Measurements from ENCODE around the gene ARMH3. TPM values are rescaled to one million over a fixed set of nuclear protein-coding genes. Genes with fewer than 3 reads are reported as not detected.

Gene ARMH3
- total and polyA plus RNA-seq, 7 experiments from 2014 or later: 19.7 to 34.0 (median 27.6) TPM

DNA sequence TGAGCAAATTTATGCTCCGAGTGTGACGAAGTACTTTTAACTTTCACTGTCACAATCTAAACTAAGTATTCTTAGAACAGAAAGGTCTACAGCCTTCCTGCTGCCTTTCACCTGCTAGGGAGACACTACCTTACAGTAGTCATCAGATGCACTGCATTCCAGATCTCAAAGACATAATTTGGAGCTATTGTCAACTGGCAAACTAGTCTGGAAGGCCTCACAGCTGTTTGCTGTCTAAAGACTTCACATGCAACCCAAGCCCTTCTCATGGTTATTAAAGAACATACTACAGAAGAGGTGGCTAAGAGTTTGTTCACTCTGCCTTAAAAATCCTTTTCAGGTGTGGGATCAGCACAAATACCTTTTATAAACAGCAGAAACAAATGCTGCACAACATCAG, 120.5 kb downstream of the ARMH3 start:
- Mint-ChIP-seq H3K36me3 (peaks cover 10 to 38% (median 24%) of the 10 kb centered on the region in 5 donors), H3K9me3 (peaks cover 0 to 1% (median 0%) of the 10 kb centered on the region in 11 donors), H3K4me1 (peaks cover 0 to 19% (median 9%) of the 10 kb centered on the region in 7 donors), H3K4me3 (no peak overlapping the region), H3K27me3 (no peaks in the 10 kb centered on the region), H3K27ac (no peak overlapping the region)
- no peak for ATAC-seq
- Histone ChIP-seq H3K27ac (ENCODE audit: low read depth, low read length) (no peak overlapping the region), H3K4me3 (ENCODE audit: low read length) (no peak overlapping the region), H3K9me3 (ENCODE audit: control insufficient read depth in 2 of 3, low read length in 3 of 3) (no peaks in the 10 kb centered on the region), H3K36me3 (ENCODE audit: control insufficient read depth in 2 of 3, insufficient read depth in 3 of 3, low read length in 3 of 3) (peaks cover 0 to 24% (median 0%) of the 10 kb centered on the region in 3 experiments), H3K4me1 (ENCODE audit: control insufficient read depth in 2 of 2, insufficient read depth in 2 of 2, low read length in 2 of 2) (no peaks in the 10 kb centered on the region), H3K27me3 (ENCODE audit: control insufficient read depth in 2 of 2, insufficient read depth in 2 of 2, low read length in 2 of 2) (no peaks in the 10 kb centered on the region)
- intact Hi-C loops (cut with micrococcal nuclease): no loop called here
- POLR2A ChIA-PET: no interaction called here
- DNase-seq: no peak
- CTCF ChIA-PET: no interaction called here

DNA sequence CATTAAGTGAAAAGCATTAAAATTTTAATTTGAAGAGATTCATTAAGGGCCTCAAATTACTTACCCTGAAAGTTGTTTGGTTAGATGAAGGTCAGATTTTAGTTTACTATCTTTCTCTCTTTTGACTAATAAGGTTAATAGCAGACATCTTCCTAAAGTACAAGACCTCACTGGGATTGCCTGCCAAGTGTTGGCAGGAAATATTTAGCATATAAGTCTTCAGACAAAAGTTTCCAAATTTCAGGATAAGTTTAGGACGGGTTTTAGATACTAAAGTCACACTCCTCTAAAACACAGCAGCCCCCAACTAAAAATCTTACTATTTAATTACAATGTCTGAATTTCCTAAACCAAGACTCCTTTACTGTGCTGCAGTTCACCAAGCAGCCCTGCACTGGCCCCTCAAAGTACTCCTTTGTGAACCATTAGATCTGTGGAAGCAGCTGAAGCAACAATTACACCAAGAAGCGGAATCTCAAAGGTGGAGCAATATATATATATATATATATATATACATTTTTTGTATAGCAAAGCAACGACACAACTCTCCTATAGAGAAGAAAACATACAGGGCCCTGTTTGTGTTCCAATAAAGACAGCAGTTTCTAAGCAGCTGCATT, 121.2 kb downstream of the ARMH3 start:
- POLR2A ChIA-PET: no interaction called here
- Mint-ChIP-seq H3K4me1 (peaks cover 0 to 19% (median 9%) of the 10 kb centered on the region in 7 donors), H3K27me3 (no peaks in the 10 kb centered on the region), H3K9me3 (peaks cover 0 to 1% (median 0%) of the 10 kb centered on the region in 11 donors), H3K27ac (no peak overlapping the region), H3K36me3 (peaks cover 8 to 33% (median 24%) of the 10 kb centered on the region in 5 donors), H3K4me3 (no peak overlapping the region)
- ATAC-seq (no peak), DNase-seq (no peak)
- no peaks in the 10 kb centered on the region for H3K9me3 ChIP-seq (ENCODE audit: control insufficient read depth in 2 of 3, low read length in 3 of 3)
- no peaks in the 10 kb centered on the region for H3K4me1 ChIP-seq (ENCODE audit: control insufficient read depth in 2 of 2, insufficient read depth in 2 of 2, low read length in 2 of 2)
- peaks cover 0 to 19% (median 0%) of the 10 kb centered on the region in 3 experiments for H3K36me3 ChIP-seq (ENCODE audit: control insufficient read depth in 2 of 3, insufficient read depth in 3 of 3, low read length in 3 of 3)
- H3K4me3 ChIP-seq (ENCODE audit: low read length): no peak overlapping the region
- intact Hi-C loops (cut with micrococcal nuclease): no loop called here
- H3K27me3 ChIP-seq (ENCODE audit: control insufficient read depth in 2 of 2, insufficient read depth in 2 of 2, low read length in 2 of 2): no peaks in the 10 kb centered on the region
- no peak overlapping the region for H3K27ac ChIP-seq (ENCODE audit: low read depth, low read length)
- CTCF ChIA-PET: no interaction called here

DNA sequence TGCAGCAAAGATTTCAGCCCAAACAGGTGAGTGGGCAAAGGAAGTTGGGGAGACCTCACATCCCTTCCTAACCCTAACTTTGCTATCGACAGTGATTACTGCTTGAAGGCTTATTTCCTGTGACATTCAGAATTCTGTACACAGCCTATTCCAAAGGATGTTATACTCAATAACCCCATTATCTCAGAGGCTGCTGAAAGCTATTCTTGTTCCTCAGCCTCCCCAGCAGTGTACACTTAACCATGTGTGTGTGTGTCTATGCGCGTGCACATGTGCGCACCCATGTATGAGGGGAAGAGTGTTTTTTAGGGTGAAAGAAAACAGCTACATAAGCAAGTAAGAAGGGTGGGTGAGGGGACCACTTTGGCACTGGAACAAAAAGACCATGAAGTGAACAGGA, 122.0 kb downstream of the ARMH3 start:
- intact Hi-C loops (cut with micrococcal nuclease): no loop called here
- H3K27ac Mint-ChIP-seq: peak overlapping the region in 3 of 9 donors; percentile 15 to 48 (median 47)
- peaks cover 0 to 1% (median 0%) of the 10 kb centered on the region in 11 donors for H3K9me3 Mint-ChIP-seq
- Histone ChIP-seq H3K9me3 (ENCODE audit: control insufficient read depth in 2 of 3, low read length in 3 of 3) (no peaks in the 10 kb centered on the region), H3K27ac (ENCODE audit: low read depth, low read length) (no peak overlapping the region), H3K27me3 (ENCODE audit: control insufficient read depth in 2 of 2, insufficient read depth in 2 of 2, low read length in 2 of 2) (no peaks in the 10 kb centered on the region), H3K4me3 (ENCODE audit: low read length) (no peak overlapping the region), H3K4me1 (ENCODE audit: control insufficient read depth in 2 of 2, insufficient read depth in 2 of 2, low read length in 2 of 2) (no peaks in the 10 kb centered on the region), H3K36me3 (ENCODE audit: control insufficient read depth in 2 of 3, insufficient read depth in 3 of 3, low read length in 3 of 3) (peaks cover 0 to 11% (median 0%) of the 10 kb centered on the region in 3 experiments)
- ChIA-PET POLR2A (no interaction called here), CTCF (no interaction called here)
- DNase-seq (no peak), ATAC-seq (no peak)
- H3K36me3 Mint-ChIP-seq: peaks cover 6 to 26% (median 17%) of the 10 kb centered on the region in 5 donors
- H3K4me3 Mint-ChIP-seq: no peak overlapping the region
- H3K27me3 Mint-ChIP-seq: no peaks in the 10 kb centered on the region
- peaks cover 0 to 19% (median 9%) of the 10 kb centered on the region in 7 donors for H3K4me1 Mint-ChIP-seq

DNA sequence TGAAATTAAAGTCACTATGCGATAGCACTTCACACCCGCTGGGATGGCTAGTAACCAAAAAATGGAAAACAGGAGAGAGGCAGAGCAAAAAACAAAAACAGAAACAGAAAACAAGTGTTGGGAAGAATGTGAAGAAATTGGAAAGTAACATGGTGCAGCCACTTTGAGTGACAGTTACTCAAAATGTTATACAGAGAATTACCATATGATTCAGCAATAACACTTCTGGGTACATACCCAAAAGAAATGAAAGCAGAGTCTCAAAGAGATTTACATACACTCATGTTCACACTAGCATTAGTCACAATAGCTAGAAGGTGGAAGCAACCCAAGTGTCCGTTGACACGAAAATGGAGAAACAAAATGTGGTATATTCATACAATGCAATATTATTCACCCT, 123.8 kb downstream of the ARMH3 start:
- peaks cover 0 to 9% (median 0%) of the 10 kb centered on the region in 3 experiments for H3K36me3 ChIP-seq (ENCODE audit: control insufficient read depth in 2 of 3, insufficient read depth in 3 of 3, low read length in 3 of 3)
- intact Hi-C loops (cut with micrococcal nuclease): no loop called here
- POLR2A ChIA-PET: interaction anchor here (0.6 to 1.1 kb wide), 2 partner anchors 10 to 64 kb away, joined by 3 to 4 read pairs; no protein-coding TSS in a partner anchor
- H3K4me3 Mint-ChIP-seq: no peak overlapping the region
- ATAC-seq: no peak
- no peak for DNase-seq
- peaks cover 0 to 19% (median 9%) of the 10 kb centered on the region in 7 donors for H3K4me1 Mint-ChIP-seq
- H3K27ac Mint-ChIP-seq: no peak overlapping the region
- CTCF ChIA-PET: no interaction called here
- no peaks in the 10 kb centered on the region for H3K27me3 ChIP-seq (ENCODE audit: control insufficient read depth in 2 of 2, insufficient read depth in 2 of 2, low read length in 2 of 2)
- H3K27ac ChIP-seq (ENCODE audit: low read depth, low read length): no peak overlapping the region
- H3K36me3 Mint-ChIP-seq: peaks cover 2 to 22% (median 14%) of the 10 kb centered on the region in 5 donors
- no peaks in the 10 kb centered on the region for H3K4me1 ChIP-seq (ENCODE audit: control insufficient read depth in 2 of 2, insufficient read depth in 2 of 2, low read length in 2 of 2)
- H3K9me3 ChIP-seq (ENCODE audit: control insufficient read depth in 2 of 3, low read length in 3 of 3): no peaks in the 10 kb centered on the region
- no peak overlapping the region for H3K4me3 ChIP-seq (ENCODE audit: low read length)
- no peaks in the 10 kb centered on the region for H3K27me3 Mint-ChIP-seq
- no peaks in the 10 kb centered on the region for H3K9me3 Mint-ChIP-seq

DNA sequence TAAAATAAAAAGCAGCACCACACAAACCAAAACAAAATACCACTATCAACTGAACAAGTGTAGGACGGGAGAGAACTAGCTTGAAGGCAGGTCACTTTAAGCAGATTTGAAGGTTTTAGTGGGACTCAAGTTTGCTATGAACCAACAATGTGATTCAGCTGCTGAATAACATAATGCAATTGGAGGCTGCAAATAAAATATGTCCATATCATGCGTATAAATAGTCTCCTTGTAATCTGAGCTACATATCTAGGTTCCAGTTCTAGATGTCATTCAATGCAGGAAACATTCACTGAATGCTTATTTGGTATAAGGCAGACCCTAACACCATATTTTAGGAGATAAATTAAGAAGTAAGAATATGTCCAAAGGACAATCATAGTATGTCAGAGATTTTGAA, 130.9 kb downstream of the ARMH3 start:
- Mint-ChIP-seq H3K36me3 (peaks cover 3 to 24% (median 20%) of the 10 kb centered on the region in 5 donors), H3K27ac (no peak overlapping the region), H3K27me3 (no peaks in the 10 kb centered on the region), H3K9me3 (no peaks in the 10 kb centered on the region), H3K4me1 (peaks cover 0 to 10% (median 5%) of the 10 kb centered on the region in 7 donors), H3K4me3 (no peak overlapping the region)
- Histone ChIP-seq H3K9me3 (ENCODE audit: control insufficient read depth in 2 of 3, low read length in 3 of 3) (no peaks in the 10 kb centered on the region), H3K4me3 (ENCODE audit: low read length) (no peak overlapping the region), H3K27me3 (ENCODE audit: control insufficient read depth in 2 of 2, insufficient read depth in 2 of 2, low read length in 2 of 2) (no peaks in the 10 kb centered on the region), H3K36me3 (ENCODE audit: control insufficient read depth in 2 of 3, insufficient read depth in 3 of 3, low read length in 3 of 3) (peaks cover 0 to 4% (median 0%) of the 10 kb centered on the region in 3 experiments), H3K4me1 (ENCODE audit: control insufficient read depth in 2 of 2, insufficient read depth in 2 of 2, low read length in 2 of 2) (no peaks in the 10 kb centered on the region), H3K27ac (ENCODE audit: low read depth, low read length) (no peak overlapping the region)
- ChIA-PET CTCF (no interaction called here), POLR2A (no interaction called here)
- ATAC-seq (no peak), DNase-seq (no peak)
- intact Hi-C loops (cut with micrococcal nuclease): no loop called here

DNA sequence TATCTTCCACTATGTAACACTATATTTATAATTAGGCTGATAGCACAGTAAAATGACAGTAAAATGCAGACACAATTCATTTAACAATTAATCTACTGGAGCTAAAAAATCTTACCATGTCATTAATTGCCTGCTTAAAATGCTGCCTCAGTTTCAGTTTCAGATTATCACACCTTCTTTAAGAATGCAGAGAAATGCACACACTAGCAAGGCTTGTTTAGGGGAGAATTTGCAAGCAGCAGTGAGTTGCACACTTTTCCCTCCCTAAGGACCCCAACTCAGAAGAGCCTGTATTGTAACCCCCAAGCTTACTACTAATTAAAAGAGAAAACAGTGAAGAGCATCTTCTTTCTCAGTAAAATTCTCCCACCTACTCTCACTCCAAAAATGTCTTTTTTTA, 132.7 kb downstream of the ARMH3 start:
- no peak overlapping the region for H3K27ac ChIP-seq (ENCODE audit: low read depth, low read length)
- H3K4me1 Mint-ChIP-seq: peaks cover 0 to 10% (median 5%) of the 10 kb centered on the region in 7 donors
- H3K27me3 ChIP-seq (ENCODE audit: control insufficient read depth in 2 of 2, insufficient read depth in 2 of 2, low read length in 2 of 2): no peaks in the 10 kb centered on the region
- DNase-seq (no peak), ATAC-seq (no peak)
- no peaks in the 10 kb centered on the region for H3K9me3 ChIP-seq (ENCODE audit: control insufficient read depth in 2 of 3, low read length in 3 of 3)
- no peaks in the 10 kb centered on the region for H3K4me1 ChIP-seq (ENCODE audit: control insufficient read depth in 2 of 2, insufficient read depth in 2 of 2, low read length in 2 of 2)
- H3K36me3 Mint-ChIP-seq: peaks cover 3 to 34% (median 23%) of the 10 kb centered on the region in 5 donors
- H3K36me3 ChIP-seq (ENCODE audit: control insufficient read depth in 2 of 3, insufficient read depth in 3 of 3, low read length in 3 of 3): peaks cover 0 to 1% (median 0%) of the 10 kb centered on the region in 3 experiments
- POLR2A ChIA-PET: no interaction called here
- no peaks in the 10 kb centered on the region for H3K27me3 Mint-ChIP-seq
- no peak overlapping the region for H3K4me3 Mint-ChIP-seq
- intact Hi-C loops (cut with micrococcal nuclease): no loop called here
- H3K4me3 ChIP-seq (ENCODE audit: low read length): no peak overlapping the region
- H3K27ac Mint-ChIP-seq: no peak overlapping the region
- CTCF ChIA-PET: no interaction called here
- no peaks in the 10 kb centered on the region for H3K9me3 Mint-ChIP-seq

DNA sequence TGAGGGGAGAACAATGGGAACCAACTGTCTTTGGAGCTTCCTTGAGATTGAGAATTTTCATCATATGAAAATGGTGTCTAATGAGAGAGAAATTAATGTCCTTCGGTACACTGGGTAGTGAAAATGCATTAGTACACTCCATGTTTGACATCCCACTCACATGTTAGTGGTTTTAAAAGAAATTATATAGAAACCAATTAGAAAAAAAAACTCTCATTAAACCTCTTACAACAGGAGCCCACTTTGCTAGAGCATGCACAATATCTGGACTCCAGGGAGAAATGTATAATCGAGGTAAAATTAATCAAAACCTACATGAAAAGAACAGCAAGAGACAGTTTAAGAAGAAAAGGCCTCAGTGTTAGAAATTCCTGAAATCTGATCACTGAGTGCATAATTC, 133.1 kb downstream of the ARMH3 start:
- ChIA-PET POLR2A (interaction anchor here (1.1 kb wide), 1 partner anchor 9 kb away, joined by 3 read pairs; no protein-coding TSS in a partner anchor), CTCF (no interaction called here)
- Mint-ChIP-seq H3K9me3 (no peaks in the 10 kb centered on the region), H3K4me1 (peaks cover 0 to 10% (median 5%) of the 10 kb centered on the region in 7 donors), H3K4me3 (no peak overlapping the region), H3K27me3 (no peaks in the 10 kb centered on the region), H3K36me3 (peaks cover 3 to 32% (median 20%) of the 10 kb centered on the region in 5 donors), H3K27ac (no peak overlapping the region)
- intact Hi-C loops (cut with micrococcal nuclease): no loop called here
- H3K9me3 ChIP-seq (ENCODE audit: control insufficient read depth in 2 of 3, low read length in 3 of 3): no peaks in the 10 kb centered on the region
- DNase-seq: no peak
- no peak overlapping the region for H3K27ac ChIP-seq (ENCODE audit: low read depth, low read length)
- no peaks in the 10 kb centered on the region for H3K36me3 ChIP-seq (ENCODE audit: control insufficient read depth in 2 of 3, insufficient read depth in 3 of 3, low read length in 3 of 3)
- H3K27me3 ChIP-seq (ENCODE audit: control insufficient read depth in 2 of 2, insufficient read depth in 2 of 2, low read length in 2 of 2): no peaks in the 10 kb centered on the region
- no peaks in the 10 kb centered on the region for H3K4me1 ChIP-seq (ENCODE audit: control insufficient read depth in 2 of 2, insufficient read depth in 2 of 2, low read length in 2 of 2)
- no peak for ATAC-seq
- H3K4me3 ChIP-seq (ENCODE audit: low read length): no peak overlapping the region
